GM20000 (cell line): ENCODE measurements around the gene PNPLA5.

ENCODE experiments used
- DNase-seq: peaks from one replicate; pipeline ENCODE4 v3.0.0; 2012; ENCODE audit warnings: low spot score
- CTCF ChIP-seq: IDR thresholded peaks from 2 replicates; pipeline ENCODE4 v1.5.1; 2012; ENCODE audit warnings: mild to moderate bottlenecking, control low read depth; ENCODE audit errors: extremely low read depth, missing control alignments

Gene PNPLA5

GRCh38 chr22:43891360-43892182 lies at the start of gene PNPLA5:
Gene PNPLA5, minus strand, starts transcription at chr22:43892013. Its CDS starts 133 bp downstream, at chr22:43891880.
- no peak for DNase-seq
- TF ChIP-seq CTCF, result no peak

GRCh38 chr22:43941449-43941848 lies 49.6 kb upstream of the PNPLA5 start:
- no peak for TF ChIP-seq CTCF
- DNase-seq, result no peak

- no peak for TF ChIP-seq CTCF
These were observed 40.0 kb upstream of the PNPLA5 start for GRCh38 chr22:43931771-43932170.

GRCh38 chr22:43928908-43929307 lies 37.1 kb upstream of the PNPLA5 start:
- no peak for TF ChIP-seq CTCF
- DNase-seq, result no peak

More at GRCh38 chr22:43931771-43932170, 40.0 kb upstream of the PNPLA5 start:
- no peak for DNase-seq

- DNase-seq, result no peak
- no peak for TF ChIP-seq CTCF
These were observed 36.7 kb upstream of the PNPLA5 start for GRCh38 chr22:43928468-43928867.

GRCh38 chr22:43926349-43926710 lies 34.5 kb upstream of the PNPLA5 start:
- no peak for DNase-seq
- TF ChIP-seq CTCF, result no peak

GRCh38 chr22:43925433-43926348 lies 33.9 kb upstream of the PNPLA5 start:
- TF ChIP-seq CTCF, result no peak
- no peak for DNase-seq
